ENCODE data around the gene GRM1. TPM values are rescaled to one million over a fixed set of nuclear protein-coding genes. Genes with fewer than 3 reads are reported as not detected.

The GRM1 gene
- total RNA-seq, 1 donor from 2014 or later = not detected

DNA sequence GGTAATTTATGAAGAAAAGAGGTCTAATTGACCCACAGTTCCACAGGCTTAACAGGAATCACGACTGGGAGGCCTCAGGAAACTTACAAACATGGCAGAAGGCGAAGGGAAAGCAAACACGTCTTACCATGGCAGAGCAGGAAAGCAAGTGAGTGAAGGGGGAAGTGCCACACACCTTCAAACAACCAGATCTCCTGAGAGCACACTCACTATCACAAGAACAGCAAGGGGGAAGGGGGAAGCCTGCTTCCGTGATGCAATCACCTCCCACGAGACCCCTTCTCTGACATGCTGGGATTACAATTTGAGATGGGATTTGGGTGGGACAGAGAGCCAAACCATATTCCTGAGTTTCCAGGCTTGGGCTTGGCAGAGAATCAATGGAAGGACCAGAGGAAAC is 390.7 kb downstream of the GRM1 start:
- H3K9me3 Mint-ChIP-seq (ENCODE audit: unreplicated experiment) = no peaks in the 10 kb centered on the region
- H3K4me3 Mint-ChIP-seq (ENCODE audit: unreplicated experiment) = no peak overlapping the region
- H3K4me1 Mint-ChIP-seq (ENCODE audit: unreplicated experiment) = peaks cover 1% of the 10 kb centered on the region
- TF ChIP-seq, protein P1, sequence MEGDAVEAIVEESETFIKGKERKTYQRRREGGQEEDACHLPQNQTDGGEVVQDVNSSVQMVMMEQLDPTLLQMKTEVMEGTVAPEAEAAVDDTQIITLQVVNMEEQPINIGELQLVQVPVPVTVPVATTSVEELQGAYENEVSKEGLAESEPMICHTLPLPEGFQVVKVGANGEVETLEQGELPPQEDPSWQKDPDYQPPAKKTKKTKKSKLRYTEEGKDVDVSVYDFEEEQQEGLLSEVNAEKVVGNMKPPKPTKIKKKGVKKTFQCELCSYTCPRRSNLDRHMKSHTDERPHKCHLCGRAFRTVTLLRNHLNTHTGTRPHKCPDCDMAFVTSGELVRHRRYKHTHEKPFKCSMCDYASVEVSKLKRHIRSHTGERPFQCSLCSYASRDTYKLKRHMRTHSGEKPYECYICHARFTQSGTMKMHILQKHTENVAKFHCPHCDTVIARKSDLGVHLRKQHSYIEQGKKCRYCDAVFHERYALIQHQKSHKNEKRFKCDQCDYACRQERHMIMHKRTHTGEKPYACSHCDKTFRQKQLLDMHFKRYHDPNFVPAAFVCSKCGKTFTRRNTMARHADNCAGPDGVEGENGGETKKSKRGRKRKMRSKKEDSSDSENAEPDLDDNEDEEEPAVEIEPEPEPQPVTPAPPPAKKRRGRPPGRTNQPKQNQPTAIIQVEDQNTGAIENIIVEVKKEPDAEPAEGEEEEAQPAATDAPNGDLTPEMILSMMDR (IDR thresholded peaks at IDR 0.05) = no peak
- H3K27me3 Mint-ChIP-seq (ENCODE audit: unreplicated experiment) = peaks cover 32% of the 10 kb centered on the region
- no peaks in the 10 kb centered on the region for H3K36me3 Mint-ChIP-seq (ENCODE audit: unreplicated experiment)
- no peak overlapping the region for H3K27ac Mint-ChIP-seq (ENCODE audit: unreplicated experiment)
- DNase-seq (ENCODE audit: extremely low spot score, unreplicated experiment) = no peak

DNA sequence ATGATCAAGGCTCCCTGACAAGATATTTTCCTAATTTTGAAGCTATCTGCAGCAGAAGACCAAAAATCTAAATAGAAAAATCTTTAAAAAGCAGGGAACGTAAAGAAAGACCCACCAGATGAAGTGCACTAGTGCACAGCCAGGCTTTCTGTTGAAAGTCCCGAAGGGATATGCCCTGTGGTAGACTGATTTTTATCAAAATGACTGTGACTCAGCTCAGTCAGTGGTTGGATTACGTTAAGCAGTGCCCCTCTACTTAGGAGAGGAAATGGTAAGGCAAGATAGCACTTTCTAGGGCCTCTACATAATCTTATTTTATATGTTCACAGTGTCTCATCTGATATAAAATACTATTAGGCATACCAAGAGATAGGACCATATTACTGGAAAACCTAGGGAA is 391.4 kb downstream of the GRM1 start:
- no peak for DNase-seq (ENCODE audit: extremely low spot score, unreplicated experiment)
- no peak overlapping the region for H3K27ac Mint-ChIP-seq (ENCODE audit: unreplicated experiment)
- H3K9me3 Mint-ChIP-seq (ENCODE audit: unreplicated experiment) = no peaks in the 10 kb centered on the region

DNA sequence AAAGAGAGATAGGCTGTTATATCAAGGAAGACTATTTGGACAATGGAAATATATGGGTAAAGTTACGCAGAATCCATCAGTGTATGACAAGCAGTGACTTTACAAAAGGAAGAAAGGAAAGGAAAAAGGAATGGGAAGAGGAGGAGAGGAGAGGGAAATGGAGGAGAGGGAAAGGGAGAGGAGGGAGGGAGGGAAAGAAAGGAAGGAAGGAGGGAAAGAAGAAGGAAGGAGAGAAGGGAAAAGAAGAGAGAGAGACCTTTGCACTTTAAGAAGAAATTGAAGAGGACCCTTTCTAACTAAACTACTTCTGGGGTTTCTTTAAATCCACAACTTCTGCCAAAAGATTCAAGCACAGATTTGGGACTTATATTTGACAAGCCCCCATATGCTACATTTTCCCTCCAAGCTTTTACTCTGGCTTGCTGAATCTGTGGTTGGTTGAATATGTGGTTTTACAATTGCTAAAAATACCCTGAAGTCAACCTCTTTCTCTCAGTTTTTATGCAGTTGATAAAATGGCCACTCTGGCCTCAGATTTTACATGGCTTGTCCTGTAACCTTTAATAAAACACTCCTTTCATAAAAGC is 394.0 kb downstream of the GRM1 start:
- TF ChIP-seq, protein P1 (IDR thresholded peaks at IDR 0.05) = no peak
- Mint-ChIP-seq H3K4me1 (ENCODE audit: unreplicated experiment) (peaks cover 1% of the 10 kb centered on the region), H3K9me3 (ENCODE audit: unreplicated experiment) (no peaks in the 10 kb centered on the region), H3K27me3 (ENCODE audit: unreplicated experiment) (peaks cover 30% of the 10 kb centered on the region), H3K4me3 (ENCODE audit: unreplicated experiment) (no peak overlapping the region), H3K36me3 (ENCODE audit: unreplicated experiment) (no peaks in the 10 kb centered on the region), H3K27ac (ENCODE audit: unreplicated experiment) (no peak overlapping the region)
- no peak for DNase-seq (ENCODE audit: extremely low spot score, unreplicated experiment)

More for the DNA sequence above, 391.4 kb downstream of the GRM1 start:
- Mint-ChIP-seq H3K27me3 (ENCODE audit: unreplicated experiment) (peaks cover 32% of the 10 kb centered on the region), H3K4me1 (ENCODE audit: unreplicated experiment) (peaks cover 1% of the 10 kb centered on the region), H3K4me3 (ENCODE audit: unreplicated experiment) (no peak overlapping the region), H3K36me3 (ENCODE audit: unreplicated experiment) (no peaks in the 10 kb centered on the region)
- TF ChIP-seq, protein P1 (IDR thresholded peaks at IDR 0.05) = no peak

DNA sequence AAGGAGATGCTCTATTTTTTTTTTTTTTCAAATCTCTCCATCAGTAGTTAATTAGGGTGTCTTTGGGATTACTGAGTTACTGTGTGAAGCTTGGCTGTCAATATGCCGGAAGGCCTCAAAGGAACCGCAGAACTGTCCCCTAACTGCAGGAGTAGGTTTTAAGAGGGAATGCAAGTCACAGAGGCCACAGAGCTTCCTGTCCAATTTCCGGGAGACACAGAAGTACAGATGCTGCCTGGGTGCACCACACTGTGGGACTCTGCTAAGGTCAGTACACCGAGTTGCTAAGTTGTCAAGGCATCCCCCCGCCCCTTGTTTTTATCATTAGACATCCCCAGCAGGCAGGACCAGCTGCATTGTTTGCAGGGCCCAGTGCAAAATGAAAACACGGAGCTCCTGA is 394.6 kb downstream of the GRM1 start:
- Mint-ChIP-seq H3K36me3 (ENCODE audit: unreplicated experiment) (no peaks in the 10 kb centered on the region), H3K4me1 (ENCODE audit: unreplicated experiment) (peaks cover 1% of the 10 kb centered on the region), H3K27ac (ENCODE audit: unreplicated experiment) (no peak overlapping the region), H3K27me3 (ENCODE audit: unreplicated experiment) (peaks cover 30% of the 10 kb centered on the region), H3K4me3 (ENCODE audit: unreplicated experiment) (no peak overlapping the region), H3K9me3 (ENCODE audit: unreplicated experiment) (no peaks in the 10 kb centered on the region)
- DNase-seq (ENCODE audit: extremely low spot score, unreplicated experiment) = no peak
- TF ChIP-seq, protein P1 (IDR thresholded peaks at IDR 0.05) = no peak

DNA sequence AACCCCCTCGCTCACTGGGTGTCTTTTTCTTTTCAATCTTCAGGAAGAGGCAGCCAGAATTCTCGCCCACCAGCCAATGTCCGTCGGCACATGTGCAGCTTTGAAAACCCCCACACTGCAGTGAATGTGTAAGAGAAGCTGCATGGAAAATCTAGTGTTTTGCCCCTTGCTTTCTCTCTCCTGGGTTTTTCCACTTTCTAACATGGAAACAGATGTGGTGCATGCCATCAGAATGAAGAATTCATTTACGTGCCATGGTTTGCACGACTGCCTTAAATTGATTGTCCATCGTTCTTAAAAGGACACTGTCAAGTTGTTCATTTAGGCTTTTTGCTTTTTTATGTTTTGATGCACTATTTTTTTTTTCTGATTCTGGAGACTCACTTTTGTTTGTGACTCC is 397.7 kb downstream of the GRM1 start:
- no peaks in the 10 kb centered on the region for H3K36me3 Mint-ChIP-seq (ENCODE audit: unreplicated experiment)
- TF ChIP-seq, protein P1 (IDR thresholded peaks at IDR 0.05) = no peak
- no peak for DNase-seq (ENCODE audit: extremely low spot score, unreplicated experiment)
- H3K4me3 Mint-ChIP-seq (ENCODE audit: unreplicated experiment) = no peak overlapping the region
- peaks cover 1% of the 10 kb centered on the region for H3K4me1 Mint-ChIP-seq (ENCODE audit: unreplicated experiment)
- no peaks in the 10 kb centered on the region for H3K9me3 Mint-ChIP-seq (ENCODE audit: unreplicated experiment)
- peaks cover 9% of the 10 kb centered on the region for H3K27me3 Mint-ChIP-seq (ENCODE audit: unreplicated experiment)
- no peak overlapping the region for H3K27ac Mint-ChIP-seq (ENCODE audit: unreplicated experiment)
